ENCODE measurements around the gene FGF1. TPM values are rescaled to one million over a fixed set of nuclear protein-coding genes. Genes with fewer than 3 reads are reported as not detected.

FGF1 gene
- total and polyA plus RNA-seq, 2 of the 4 experiments (the other 2 are of a cell fraction), result 7.6 to 7.7 TPM

- dilution Hi-C loops (cut with HindIII; ENCODE audit: low sequenced_read_pairs, unreplicated experiment) (no loop called here), in situ Hi-C loops (cut with MboI; ENCODE audit: low sequenced_read_pairs) (loop anchor here (10.0 kb wide), 1 partner anchor 556 kb away; no protein-coding TSS in a partner anchor), intact Hi-C loops (cut with micrococcal nuclease) (no loop called here)
- Histone ChIP-seq H3K27me3 (ENCODE audit: control insufficient read depth, insufficient read depth, low read length) (no peaks in the 10 kb centered on the region), H2BK5ac (ENCODE audit: low read depth, low read length, poor library complexity, severe bottlenecking) (no peak overlapping the region), H3K4ac (ENCODE audit: low read depth, low read length) (peak overlapping the region; percentile 33; the same call in 1 of the 2 replicates), H3K4me3 (ENCODE audit: insufficient read depth, low read depth, low read length) (no peak overlapping the region), H2BK120ac (ENCODE audit: low read depth, low read length) (peak overlapping the region; percentile 20; the same call in 1 of the 2 replicates), H3K9me3 (ENCODE audit: control insufficient read depth, insufficient read depth, low read length) (no peaks in the 10 kb centered on the region), H4K91ac (ENCODE audit: insufficient read depth, low read depth, low read length) (no peak overlapping the region), H4K20me1 (ENCODE audit: insufficient read depth, low read length) (no peaks in the 10 kb centered on the region), H2AK9ac (replicated peaks; ENCODE audit: low read depth, low read length, poor library complexity) (no peak overlapping the region), H3K9ac (ENCODE audit: low read depth, low read length) (no peak overlapping the region), H3K18ac (ENCODE audit: low read depth, low read length) (no peak overlapping the region), H3K14ac (replicated peaks; ENCODE audit: low read depth, low read length) (peak overlapping the region; percentile 36; the same call in 1 of the 2 replicates), H3K4me1 (ENCODE audit: control insufficient read depth, insufficient read depth, low read length) (peaks cover 5% of the 10 kb centered on the region), H3K27ac (ENCODE audit: insufficient read depth, low read length) (no peak overlapping the region), H2BK15ac (ENCODE audit: low read depth, low read length) (peak overlapping the region; percentile 12; the same call in 1 of the 3 replicates), H2AK5ac (ENCODE audit: low read depth, low read length) (peak overlapping the region; percentile 75; the same call in 1 of the 2 replicates), H3K4me2 (ENCODE audit: low read depth, low read length) (no peak overlapping the region), H4K5ac (ENCODE audit: low read depth, low read length) (no peak overlapping the region), H3K56ac (ENCODE audit: extremely low read depth, insufficient read depth, low read length) (no peak overlapping the region), H2AFZ (replicated peaks; ENCODE audit: low read length, poor library complexity) (no peak overlapping the region), H3K79me1 (ENCODE audit: low read depth in 1 of 2, low read length in 2 of 2) (peaks cover 0 to 25% of the 10 kb centered on the region in 2 experiments; a peak in 2 of 4 replicates), H3K23ac (ENCODE audit: low read depth, low read length) (peak overlapping the region; percentile 77), H2BK20ac (ENCODE audit: low read depth, low read length) (peak overlapping the region; percentile 23; the same call in 1 of the 2 replicates), H3K36me3 (ENCODE audit: control insufficient read depth, insufficient read depth, low read length) (no peaks in the 10 kb centered on the region), H3K9me1 (ENCODE audit: insufficient read depth, low read length) (peaks cover 5% of the 10 kb centered on the region; the same call in 1 of the 2 replicates), H4K8ac (ENCODE audit: low read depth in 2 of 2, low read length in 2 of 2) (peak overlapping the region in 1 of 2 experiments; percentile 24; a peak in 1 of 4 replicates)
- TF ChIP-seq CTCF (conservative IDR thresholded peaks at IDR 0.05; ENCODE audit: low read depth, low read length), result no peak
- no peak for TF ChIP-seq SMC3 (IDR thresholded peaks at IDR 0.05; ENCODE audit: low read depth, low read length)
- TF ChIP-seq ELK1 (IDR thresholded peaks at IDR 0.05; ENCODE audit: borderline replicate concordance, low read depth, low read length), result no peak
- TF ChIP-seq RFX5 (IDR thresholded peaks at IDR 0.05; ENCODE audit: low read depth, low read length), result no peak
- no peak for TF ChIP-seq CEBPB (IDR thresholded peaks at IDR 0.05; ENCODE audit: low read depth, low read length)
- TF ChIP-seq NFE2L2 (IDR thresholded peaks at IDR 0.05; ENCODE audit: low read depth, low read length), result no peak
- TF ChIP-seq FOS (IDR thresholded peaks at IDR 0.05; ENCODE audit: low read depth, low read length), result no peak
- TF ChIP-seq MXI1 (IDR thresholded peaks at IDR 0.05; ENCODE audit: borderline replicate concordance, low read depth, low read length), result no peak
- no peak for TF ChIP-seq BHLHE40 (IDR thresholded peaks at IDR 0.05; ENCODE audit: low read depth, low read length)
- TF ChIP-seq MAFK (IDR thresholded peaks at IDR 0.05; ENCODE audit: low read depth, low read length), result no peak
- TF ChIP-seq RAD21 (IDR thresholded peaks at IDR 0.05; ENCODE audit: low read length), result no peak
- no peak for TF ChIP-seq POLR2A (IDR thresholded peaks at IDR 0.05; ENCODE audit: low read depth, low read length)
- TF ChIP-seq RCOR1 (IDR thresholded peaks at IDR 0.05; ENCODE audit: insufficient replicate concordance, low read length), result no peak
- TF ChIP-seq MAZ (IDR thresholded peaks at IDR 0.05; ENCODE audit: borderline replicate concordance, low read depth, low read length), result no peak
- no peak for TF ChIP-seq USF2 (IDR thresholded peaks at IDR 0.05; ENCODE audit: low read depth, low read length)
- TF ChIP-seq CHD1 (IDR thresholded peaks at IDR 0.05; ENCODE audit: low read depth, low read length), result no peak
- WGBS, 2 experiments (ENCODE audit: extremely low coverage in 2 of 2, insufficient read length in 1 of 2), result no CpG with 5 or more reads among the region's 2 CpGs
- no TSS peak for BruUV-seq (replicated peaks)
- CTCF ChIA-PET, result interaction anchor here (0.6 to 1.4 kb wide), 3 partner anchors 105 to 233 kb away, joined by 3 to 4 read pairs (median 3); no protein-coding TSS in a partner anchor
- ATAC-seq (ENCODE audit: low read depth) (no peak), DNase-seq (no peak)
- POLR2A ChIA-PET (ENCODE audit: unreplicated experiment), result no interaction called here
Observed at GRCh38 chr5:142550471-142550870, 135.4 kb downstream of the FGF1 start.
